Measurements from ENCODE around the gene EIF2AK3.

DNA sequence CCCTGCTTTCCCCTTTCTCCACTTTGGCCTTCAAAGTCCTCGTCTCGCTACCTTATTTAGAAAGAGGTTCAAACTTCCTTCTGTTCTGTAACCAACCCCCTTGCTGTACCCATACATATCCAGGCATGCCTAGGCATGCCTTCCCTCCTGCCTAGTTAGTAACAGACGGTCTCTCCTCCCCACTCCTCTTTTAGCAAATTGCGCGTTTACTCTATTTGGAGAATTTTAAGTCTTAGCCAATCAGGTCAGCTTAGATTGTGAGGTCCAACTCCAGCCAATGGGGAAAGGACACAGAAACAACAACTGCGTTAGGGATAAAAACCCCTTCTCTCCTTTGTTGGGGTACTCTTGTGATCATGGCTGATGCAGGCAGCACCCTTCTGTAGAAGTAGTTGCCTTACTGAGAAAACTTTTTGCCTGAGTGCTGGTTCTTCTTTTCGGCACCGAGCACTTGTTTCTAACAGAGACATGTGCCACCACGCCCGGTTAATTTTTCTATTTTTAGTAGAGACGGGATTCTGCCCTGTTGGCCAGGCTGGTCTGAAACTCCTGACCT, 88.8 kb downstream of the EIF2AK3 start:
- no peak for TF ChIP-seq POLR2AphosphoS5 (IDR thresholded peaks at IDR 0.05; ENCODE audit: borderline replicate concordance, low read depth, low read length)
- no peak for TF ChIP-seq EZH2 (IDR thresholded peaks at IDR 0.05)

All from SK-N-MC (cell line).